IMR-90 (cell line): ENCODE results near the gene UCHL5. TPM values are rescaled to one million over a fixed set of nuclear protein-coding genes. Genes with fewer than 3 reads are reported as not detected.
A peak's percentile ranks its signal among the peaks of the same experiment; 100 is the strongest.

Experiments used
- ATAC-seq: fragments of 200-7000 bp; cut with Tn5 transposase; 2 replicates; pipeline ENCODE4 v1.9.1; 2020; ENCODE audit warnings: low read depth, mild to moderate bottlenecking, moderate library complexity
- BruUV-seq: library from RNA; stranded (reverse); fragments of 400-500 nt; replicated peaks from 2 replicates; lab custom pipeline; 2021; lab: Mats Ljungman, UMichigan
- CTCF ChIA-PET: fragments of 300-600 bp; formaldehyde crosslinking; extraction: SDS; loops from one replicate; lab custom pipeline; 2021; ENCODE audit warnings: antibody characterized with exemption; lab: Yijun Ruan, JAX
- POLR2A ChIA-PET: fragments of 300-600 bp; sonication (Branson Sonifier 250); formaldehyde crosslinking; loops from one replicate; lab custom pipeline; 2022; ENCODE audit warnings: antibody characterized with exemption; ENCODE audit not compliant: unreplicated experiment; lab: Charles Lee
- DNase-seq: peaks from one replicate; pipeline ENCODE4 v3.0.0; 2013
- H2AFZ ChIP-seq: replicated peaks from 2 replicates; pipeline ENCODE3; 2013; ENCODE audit warnings: low read length, mild to moderate bottlenecking; ENCODE audit not compliant: poor library complexity
- H2AK5ac ChIP-seq: 2 replicates; pipeline ENCODE4 v1.6.1; 2013; ENCODE audit warnings: low read depth, low read length, inconsistent platforms
- H2AK9ac ChIP-seq: replicated peaks from 2 replicates; pipeline ENCODE3; 2013; ENCODE audit warnings: mild to moderate bottlenecking, low read depth, low read length, moderate library complexity; ENCODE audit not compliant: poor library complexity
- H2BK120ac ChIP-seq: 2 replicates; pipeline ENCODE4 v1.6.1; 2013; ENCODE audit warnings: low read depth, low read length, inconsistent platforms
- H2BK15ac ChIP-seq: 3 replicates; pipeline ENCODE4 v1.6.1; 2013; ENCODE audit warnings: low read depth, low read length, inconsistent platforms
- H2BK20ac ChIP-seq: 2 replicates; pipeline ENCODE4 v1.6.1; 2013; ENCODE audit warnings: low read depth, mild to moderate bottlenecking, inconsistent platforms, low read length, moderate library complexity
- H2BK5ac ChIP-seq: 2 replicates; pipeline ENCODE4 v1.6.1; 2013; ENCODE audit warnings: mild to moderate bottlenecking, low read depth, low read length, inconsistent platforms; ENCODE audit not compliant: poor library complexity, severe bottlenecking
- H3K14ac ChIP-seq: replicated peaks from 2 replicates; pipeline ENCODE4 v1.6.1; 2013; ENCODE audit warnings: low read depth, low read length, inconsistent platforms
- H3K18ac ChIP-seq: 2 replicates; pipeline ENCODE4 v1.6.1; 2013; ENCODE audit warnings: low read depth, low read length, control low read depth
- H3K23ac ChIP-seq: 2 replicates; pipeline ENCODE4 v1.6.1; 2013; ENCODE audit warnings: low read depth, low read length, inconsistent platforms
- H3K27ac ChIP-seq: 2 replicates; pipeline ENCODE4 v1.5.1; 2013; ENCODE audit warnings: mild to moderate bottlenecking, control low read depth, low read length; ENCODE audit not compliant: insufficient read depth
- H3K27me3 ChIP-seq: 2 replicates; pipeline ENCODE4 v1.6.1; 2013; ENCODE audit warnings: low read length; ENCODE audit not compliant: control insufficient read depth, insufficient read depth
- H3K36me3 ChIP-seq: 2 replicates; pipeline ENCODE4 v1.6.1; 2013; ENCODE audit warnings: low read length, mixed read lengths; ENCODE audit not compliant: control insufficient read depth, insufficient read depth
- H3K4ac ChIP-seq: 2 replicates; pipeline ENCODE4 v1.6.1; 2013; ENCODE audit warnings: low read depth, low read length, inconsistent platforms
- H3K4me1 ChIP-seq: 2 replicates; pipeline ENCODE4 v1.6.1; 2013; ENCODE audit warnings: low read length, mixed read lengths; ENCODE audit not compliant: control insufficient read depth, insufficient read depth
- H3K4me2 ChIP-seq: 2 replicates; pipeline ENCODE4 v1.6.1; 2013; ENCODE audit warnings: low read depth, mild to moderate bottlenecking, control low read depth, low read length, moderate library complexity
- H3K4me3 ChIP-seq: 2 replicates; pipeline ENCODE4 v1.5.1; 2013; ENCODE audit warnings: low read depth, mild to moderate bottlenecking, control low read depth, low read length, moderate library complexity; ENCODE audit not compliant: insufficient read depth
- H3K56ac ChIP-seq: 2 replicates; pipeline ENCODE4 v1.6.1; 2013; ENCODE audit warnings: low read length, inconsistent platforms; ENCODE audit not compliant: insufficient read depth; ENCODE audit errors: extremely low read depth
- H3K79me1 ChIP-seq, 2 experiments: 2 replicates each; pipeline ENCODE4 v1.6.1; 2013; ENCODE audit warnings: low read length in 2 of 2, inconsistent platforms in 1 of 2, low read depth in 1 of 2
- H3K9ac ChIP-seq: 2 replicates; pipeline ENCODE4 v1.6.1; 2013; ENCODE audit warnings: low read depth, low read length, control low read depth
- H3K9me1 ChIP-seq: 2 replicates; pipeline ENCODE4 v1.6.1; 2013; ENCODE audit warnings: low read length, inconsistent platforms; ENCODE audit not compliant: insufficient read depth
- H3K9me3 ChIP-seq: 2 replicates; pipeline ENCODE4 v1.6.1; 2013; ENCODE audit warnings: low read length; ENCODE audit not compliant: control insufficient read depth, insufficient read depth
- H4K20me1 ChIP-seq: 2 replicates; pipeline ENCODE4 v1.6.1; 2013; ENCODE audit warnings: low read length, inconsistent platforms; ENCODE audit not compliant: insufficient read depth
- H4K5ac ChIP-seq: 2 replicates; pipeline ENCODE4 v1.6.1; 2013; ENCODE audit warnings: mild to moderate bottlenecking, low read depth, low read length, control low read depth
- H4K8ac ChIP-seq, 2 experiments: 2 replicates each; pipeline ENCODE4 v1.6.1; 2013; ENCODE audit warnings: low read depth in 2 of 2, low read length in 2 of 2, control low read depth in 1 of 2, inconsistent platforms in 1 of 2
- H4K91ac ChIP-seq: 2 replicates; pipeline ENCODE4 v1.6.1; 2013; ENCODE audit warnings: low read depth, low read length, inconsistent platforms; ENCODE audit not compliant: insufficient read depth
- CEBPB ChIP-seq: IDR thresholded peaks from 2 replicates; pipeline ENCODE4 v1.6.1; 2012; ENCODE audit warnings: low read depth, low read length, improper control_type of control experiment
- ELK1 ChIP-seq: fragments of 150-350 bp; IDR thresholded peaks from 2 replicates; pipeline ENCODE4 v1.6.1; 2016; ENCODE audit warnings: low read depth, mild to moderate bottlenecking, low read length, moderate library complexity, borderline replicate concordance
- FOS ChIP-seq: fragments of 150-350 bp; IDR thresholded peaks from 2 replicates; pipeline ENCODE4 v1.6.1; 2016; ENCODE audit warnings: low read depth, low read length
- NFE2L2 ChIP-seq: fragments of 150-350 bp; IDR thresholded peaks from 2 replicates; pipeline ENCODE4 v1.6.1; 2016; ENCODE audit warnings: low read depth, mild to moderate bottlenecking, low read length
- POLR2A ChIP-seq: IDR thresholded peaks from 2 replicates; pipeline ENCODE4 v1.6.1; 2012; ENCODE audit warnings: mild to moderate bottlenecking, low read depth, low read length
- RAD21 ChIP-seq: IDR thresholded peaks from 2 replicates; pipeline ENCODE4 v1.6.1; 2012; ENCODE audit warnings: low read length, improper control_type of control experiment
- USF2 ChIP-seq: fragments of 150-350 bp; IDR thresholded peaks from 2 replicates; pipeline ENCODE4 v1.6.1; 2017; ENCODE audit warnings: mild to moderate bottlenecking, antibody characterized with exemption, low read length, low read depth
- WGBS, 2 experiments: methylation state at CpG; one replicate each; pipeline versions ENCODE4 v1.1.5 to v1.1.7; 2013; ENCODE audit warnings: missing lambda C conversion rate in 2 of 2; ENCODE audit not compliant: insufficient read length in 1 of 2; ENCODE audit errors: extremely low coverage in 2 of 2; 5-methylcytosine and 5-hydroxymethylcytosine counted together
- dilution Hi-C: fragments of 300-500 bp; cut with HindIII; formaldehyde crosslinking; loops from one replicate; pipeline ENCODE4 v1.14.3; 2018; ENCODE audit warnings: low sequenced_read_pairs; ENCODE audit not compliant: unreplicated experiment
- in situ Hi-C: fragments of 300-500 bp; cut with MboI; formaldehyde crosslinking; loops from 3 replicates; pipeline ENCODE4 v1.14.3; 2019; ENCODE audit warnings: low sequenced_read_pairs, inconsistent platforms, mixed read lengths
- intact Hi-C: fragments of 100-400 bp; cut with micrococcal nuclease; formaldehyde crosslinking; loops from 2 replicates; pipeline ENCODE4 v1.10.0; 2022
- polyA plus RNA-seq, 3 experiments: library from polyadenylated mRNA; depleted of rRNA; stranded (reverse); fragments of >200 nt; gene quantifications; 2 replicates each; pipeline ENCODE4 v1.2.3, GENCODE V29; 2012; ENCODE audit warnings: low replicate concordance in 1 of 3
- total RNA-seq: library from RNA; depleted of rRNA; stranded (reverse); fragments of >200 nt; gene quantifications from 2 replicates; pipeline ENCODE4 v1.2.3, GENCODE V29; 2012

UCHL5 gene
- total and polyA plus RNA-seq, 2 of the 4 experiments (the other 2 are of a cell fraction) = 12.9 to 18.4 TPM

GRCh38 chr1:193086342-193086741 is 27.2 kb upstream of the UCHL5 start:
- no peak overlapping the region for H2BK15ac ChIP-seq
- CTCF ChIA-PET = no interaction called here
- H4K8ac ChIP-seq = no peak overlapping the region
- no CpG with 5 or more reads among the region's 3 CpGs for WGBS, 2 experiments
- TF ChIP-seq FOS = no peak
- TF ChIP-seq CEBPB = peak; percentile 58
- no peak for TF ChIP-seq USF2
- no peak for TF ChIP-seq POLR2A
- no peak for TF ChIP-seq NFE2L2
- no peak for TF ChIP-seq RAD21
- TF ChIP-seq ELK1 = no peak
- no peak overlapping the region for H2AK5ac ChIP-seq
- no peak overlapping the region for H2BK120ac ChIP-seq
- no peak overlapping the region for H3K9ac ChIP-seq
- H3K27ac ChIP-seq = no peak overlapping the region
- peaks cover 20% of the 10 kb centered on the region for H3K36me3 ChIP-seq
- no peaks in the 10 kb centered on the region for H3K4me1 ChIP-seq
- no peak overlapping the region for H3K14ac ChIP-seq
- no peak overlapping the region for H4K91ac ChIP-seq
- no peak overlapping the region for H3K4ac ChIP-seq
- no peak overlapping the region for H2BK20ac ChIP-seq
- H2AFZ ChIP-seq = no peak overlapping the region
- H3K4me2 ChIP-seq = no peak overlapping the region
- H3K18ac ChIP-seq = no peak overlapping the region
- no peaks in the 10 kb centered on the region for H4K20me1 ChIP-seq
- POLR2A ChIA-PET = no interaction called here
- ATAC-seq = no peak
- H3K56ac ChIP-seq = no peak overlapping the region
- intact Hi-C loops = no loop called here
- H4K5ac ChIP-seq = no peak overlapping the region
- H3K9me3 ChIP-seq = no peaks in the 10 kb centered on the region
- no peaks in the 10 kb centered on the region for H3K9me1 ChIP-seq
- no peaks in the 10 kb centered on the region for H3K79me1 ChIP-seq
- no peak overlapping the region for H3K23ac ChIP-seq
- in situ Hi-C loops = no loop called here
- no peak for DNase-seq
- no peak overlapping the region for H3K4me3 ChIP-seq
- dilution Hi-C loops = no loop called here
- no TSS peak for BruUV-seq
- no peaks in the 10 kb centered on the region for H3K27me3 ChIP-seq
- no peak overlapping the region for H2BK5ac ChIP-seq
- H2AK9ac ChIP-seq = no peak overlapping the region
